ENCODE data around the gene TNFRSF13B. TPM values are rescaled to one million over a fixed set of nuclear protein-coding genes. Genes with fewer than 3 reads are reported as not detected.
"Not testable (repeated sequence)": the region's sequence is repeated elsewhere in the genome, so short reads cannot be mapped to it uniquely, and the experiment has no call there.

The TNFRSF13B gene
- total RNA-seq, 1 experiment from 2014 or later, result not detected

DNA sequence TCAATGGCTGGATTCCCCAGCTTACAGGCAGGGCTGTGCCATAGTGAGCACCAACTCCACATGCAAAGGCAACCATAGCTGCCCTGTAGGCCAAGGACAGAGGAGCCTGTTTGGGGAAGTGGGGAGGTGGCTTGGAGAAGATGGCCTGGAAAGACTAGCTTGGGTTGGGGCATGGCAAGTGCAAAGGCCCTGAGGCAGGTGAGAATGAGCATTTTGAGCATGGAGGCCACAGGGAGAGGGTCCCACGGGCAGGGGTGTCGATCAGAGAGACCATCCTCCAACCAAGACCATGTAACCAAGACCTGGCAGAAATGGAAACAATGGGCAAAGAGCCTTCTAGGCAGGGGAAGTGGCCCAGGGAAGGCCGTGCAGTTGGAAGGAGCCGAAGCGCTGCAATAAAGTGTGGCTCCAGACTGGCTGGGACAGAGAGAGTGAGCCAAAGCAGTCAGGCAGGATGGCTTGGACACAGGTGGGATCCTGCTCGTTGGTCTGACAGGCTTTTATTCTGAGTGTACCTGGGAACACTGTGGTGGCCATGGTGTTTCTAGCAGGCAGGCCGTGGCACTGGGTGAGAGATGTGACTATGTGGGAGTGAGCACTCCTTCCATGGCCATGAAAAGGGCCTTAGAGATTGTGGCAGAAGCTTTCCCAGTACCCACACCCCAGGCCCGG lies 45.6 kb upstream of the TNFRSF13B start:
- no peaks in the 10 kb centered on the region for H3F3A ChIP-seq (ENCODE audit: low read length, unreplicated experiment)
- DNase-seq (no peak), ATAC-seq (no peak)
- H2AFZ ChIP-seq (ENCODE audit: low read length), result no peak overlapping the region
- intact Hi-C loops (cut with micrococcal nuclease), result no loop called here
- no peaks in the 10 kb centered on the region for H4K20me1 ChIP-seq (ENCODE audit: low read length)
- H3K36me3 ChIP-seq (ENCODE audit: low read depth, low read length), result no peaks in the 10 kb centered on the region
- no peak overlapping the region for H3K4me3 ChIP-seq (ENCODE audit: low read length)
- H3K4me2 ChIP-seq (ENCODE audit: low read length), result no peak overlapping the region
- H3K27me3 ChIP-seq (ENCODE audit: low read length), result no peaks in the 10 kb centered on the region
- H3K79me2 ChIP-seq (ENCODE audit: low read length), result peaks cover 48% of the 10 kb centered on the region
- no peak for TF ChIP-seq EZH2 (IDR thresholded peaks at IDR 0.05; ENCODE audit: low read length, unreplicated experiment)
- no peak for TF ChIP-seq EZH2phosphoT487 (IDR thresholded peaks at IDR 0.05; ENCODE audit: borderline replicate concordance, low read length)
- TF ChIP-seq, protein P1, sequence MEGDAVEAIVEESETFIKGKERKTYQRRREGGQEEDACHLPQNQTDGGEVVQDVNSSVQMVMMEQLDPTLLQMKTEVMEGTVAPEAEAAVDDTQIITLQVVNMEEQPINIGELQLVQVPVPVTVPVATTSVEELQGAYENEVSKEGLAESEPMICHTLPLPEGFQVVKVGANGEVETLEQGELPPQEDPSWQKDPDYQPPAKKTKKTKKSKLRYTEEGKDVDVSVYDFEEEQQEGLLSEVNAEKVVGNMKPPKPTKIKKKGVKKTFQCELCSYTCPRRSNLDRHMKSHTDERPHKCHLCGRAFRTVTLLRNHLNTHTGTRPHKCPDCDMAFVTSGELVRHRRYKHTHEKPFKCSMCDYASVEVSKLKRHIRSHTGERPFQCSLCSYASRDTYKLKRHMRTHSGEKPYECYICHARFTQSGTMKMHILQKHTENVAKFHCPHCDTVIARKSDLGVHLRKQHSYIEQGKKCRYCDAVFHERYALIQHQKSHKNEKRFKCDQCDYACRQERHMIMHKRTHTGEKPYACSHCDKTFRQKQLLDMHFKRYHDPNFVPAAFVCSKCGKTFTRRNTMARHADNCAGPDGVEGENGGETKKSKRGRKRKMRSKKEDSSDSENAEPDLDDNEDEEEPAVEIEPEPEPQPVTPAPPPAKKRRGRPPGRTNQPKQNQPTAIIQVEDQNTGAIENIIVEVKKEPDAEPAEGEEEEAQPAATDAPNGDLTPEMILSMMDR (conservative IDR thresholded peaks at IDR 0.05; ENCODE audit: low read depth, low read length), result no peak
- peaks cover 56% of the 10 kb centered on the region for H3K4me1 ChIP-seq (ENCODE audit: insufficient read depth, low read length)
- BruUV-seq (replicated peaks), result no TSS peak
- ChIA-PET POLR2A (ENCODE audit: unreplicated experiment) (no interaction called here), CTCF (no interaction called here)
- H3K9ac ChIP-seq (ENCODE audit: low read length), result peak overlapping the region; percentile 69; the same call in 1 of the 2 replicates
- H3K27ac ChIP-seq (ENCODE audit: low read length), result peak overlapping the region; percentile 96
- no peaks in the 10 kb centered on the region for H3K9me2 ChIP-seq (replicated peaks; ENCODE audit: low read length)
- H3K9me3 ChIP-seq (ENCODE audit: low read length), result no peaks in the 10 kb centered on the region

DNA sequence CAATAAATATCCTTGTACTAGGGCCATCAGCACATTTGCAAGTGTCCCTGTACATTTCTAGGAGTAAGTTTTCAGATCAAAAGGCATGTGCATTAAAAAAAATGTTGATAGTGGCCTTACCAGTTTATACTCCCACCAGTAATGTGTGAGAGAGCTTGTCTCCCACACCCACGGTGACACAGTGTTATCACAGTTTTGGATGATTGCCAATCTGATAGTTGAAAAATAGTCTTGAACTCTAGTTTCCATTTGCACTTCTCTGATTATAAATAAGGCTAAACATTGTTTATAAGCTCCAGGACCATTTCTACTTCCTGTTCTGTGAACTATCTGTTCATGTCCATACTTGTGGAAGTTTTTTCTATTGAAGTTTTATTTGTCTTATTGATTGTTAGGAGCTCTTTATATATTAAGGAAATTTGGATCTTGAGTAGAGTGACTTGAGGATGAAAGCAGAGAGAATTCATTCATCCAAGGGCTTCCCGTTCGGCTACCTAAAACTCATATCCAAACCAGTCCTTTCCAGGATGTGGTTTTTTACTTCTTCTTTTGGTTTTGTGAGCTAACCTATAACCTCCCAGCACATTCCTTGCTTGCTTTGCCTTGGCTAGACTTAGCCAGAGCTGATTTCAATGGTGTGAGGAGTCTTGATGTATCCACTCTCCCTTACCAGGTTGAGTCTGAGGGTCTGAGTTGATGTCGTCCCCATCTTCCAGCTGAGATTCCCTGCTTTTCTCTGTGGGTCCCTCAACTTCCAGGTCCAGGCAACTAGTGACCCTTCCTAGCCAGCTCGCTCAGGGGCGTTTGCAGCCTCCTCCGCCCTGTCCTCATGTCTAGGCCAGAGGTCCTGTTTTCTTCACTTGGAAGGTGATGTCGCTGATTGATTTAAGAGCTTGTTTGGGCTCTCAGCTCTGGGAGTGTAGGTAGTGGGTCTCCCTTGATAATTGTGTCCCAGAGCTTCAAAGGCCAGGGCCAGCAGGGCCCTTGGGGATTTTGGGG lies 44.6 kb upstream of the TNFRSF13B start:
- BruUV-seq (replicated peaks); ATAC-seq; CTCF ChIA-PET; H3K9me3 ChIP-seq (ENCODE audit: low read length); H2AFZ ChIP-seq (ENCODE audit: low read length); H4K20me1 ChIP-seq (ENCODE audit: low read length); H3K4me3 ChIP-seq (ENCODE audit: low read length); H3K27me3 ChIP-seq (ENCODE audit: low read length); H3K36me3 ChIP-seq (ENCODE audit: low read depth, low read length); H3F3A ChIP-seq (ENCODE audit: low read length, unreplicated experiment); H3K9me2 ChIP-seq (replicated peaks; ENCODE audit: low read length); H3K4me2 ChIP-seq (ENCODE audit: low read length); intact Hi-C loops (cut with micrococcal nuclease): not testable (repeated sequence)
- Histone ChIP-seq H3K9ac (ENCODE audit: low read length) (peak overlapping the region; percentile 88; the same call in 1 of the 2 replicates), H3K27ac (ENCODE audit: low read length) (peak overlapping the region; percentile 96), H3K4me1 (ENCODE audit: insufficient read depth, low read length) (peaks cover 61% of the 10 kb centered on the region), H3K79me2 (ENCODE audit: low read length) (peaks cover 48% of the 10 kb centered on the region)
- POLR2A ChIA-PET (ENCODE audit: unreplicated experiment), result interaction anchor here (0.6 to 1.2 kb wide), 2 partner anchors 12 to 29 kb away, joined by 7 to 10 read pairs; no protein-coding TSS in a partner anchor
- DNase-seq, result peak; percentile 56

DNA sequence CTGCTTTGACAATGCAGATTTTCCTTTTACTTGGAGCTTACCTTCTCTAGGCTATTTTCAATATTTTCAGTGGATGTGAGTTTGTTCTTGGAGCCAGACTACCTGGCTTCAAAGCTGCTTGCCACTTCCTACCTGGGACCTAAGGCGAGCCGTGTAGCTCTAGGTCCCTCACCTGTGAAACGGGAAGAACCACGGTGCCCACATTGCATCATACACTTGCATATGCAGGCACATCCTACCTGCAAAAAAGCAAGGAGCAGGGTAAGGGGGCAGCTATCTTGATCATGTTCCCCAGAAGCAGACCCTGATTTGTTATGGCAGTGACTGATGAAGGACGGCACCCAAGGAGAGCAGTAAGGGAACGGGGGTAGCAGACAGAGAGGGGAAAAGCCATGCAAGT lies 43.3 kb upstream of the TNFRSF13B start:
- BruUV-seq (replicated peaks), result TSS peak; percentile 42
- peak overlapping the region; percentile 61 for H3K4me2 ChIP-seq (ENCODE audit: low read length)
- H3F3A ChIP-seq (ENCODE audit: low read length, unreplicated experiment), result no peaks in the 10 kb centered on the region
- no peak overlapping the region for H2AFZ ChIP-seq (ENCODE audit: low read length)
- intact Hi-C loops (cut with micrococcal nuclease), result no loop called here
- no peaks in the 10 kb centered on the region for H4K20me1 ChIP-seq (ENCODE audit: low read length)
- H3K9ac ChIP-seq (ENCODE audit: low read length), result peak overlapping the region; percentile 88
- no peak for ATAC-seq
- ChIA-PET CTCF (no interaction called here), POLR2A (ENCODE audit: unreplicated experiment) (interaction anchor here (0.7 to 0.8 kb wide), 2 partner anchors 13 to 42 kb away, joined by 3 read pairs; no protein-coding TSS in a partner anchor)
- peak; percentile 35 for DNase-seq
- no peaks in the 10 kb centered on the region for H3K36me3 ChIP-seq (ENCODE audit: low read depth, low read length)
- no peaks in the 10 kb centered on the region for H3K9me3 ChIP-seq (ENCODE audit: low read length)
- H3K4me3 ChIP-seq (ENCODE audit: low read length), result peak overlapping the region; percentile 10; the same call in 1 of the 2 replicates
- no peaks in the 10 kb centered on the region for H3K9me2 ChIP-seq (replicated peaks; ENCODE audit: low read length)
- peak overlapping the region; percentile 96 for H3K27ac ChIP-seq (ENCODE audit: low read length)
- H3K79me2 ChIP-seq (ENCODE audit: low read length), result peaks cover 48% of the 10 kb centered on the region
- H3K4me1 ChIP-seq (ENCODE audit: insufficient read depth, low read length), result peaks cover 67% of the 10 kb centered on the region
- H3K27me3 ChIP-seq (ENCODE audit: low read length), result no peaks in the 10 kb centered on the region
- TF ChIP-seq, protein P1 (conservative IDR thresholded peaks at IDR 0.05; ENCODE audit: low read depth, low read length), result no peak
- TF ChIP-seq EZH2phosphoT487 (IDR thresholded peaks at IDR 0.05; ENCODE audit: borderline replicate concordance, low read length) (no peak), EZH2 (IDR thresholded peaks at IDR 0.05; ENCODE audit: low read length, unreplicated experiment) (no peak)

DNA sequence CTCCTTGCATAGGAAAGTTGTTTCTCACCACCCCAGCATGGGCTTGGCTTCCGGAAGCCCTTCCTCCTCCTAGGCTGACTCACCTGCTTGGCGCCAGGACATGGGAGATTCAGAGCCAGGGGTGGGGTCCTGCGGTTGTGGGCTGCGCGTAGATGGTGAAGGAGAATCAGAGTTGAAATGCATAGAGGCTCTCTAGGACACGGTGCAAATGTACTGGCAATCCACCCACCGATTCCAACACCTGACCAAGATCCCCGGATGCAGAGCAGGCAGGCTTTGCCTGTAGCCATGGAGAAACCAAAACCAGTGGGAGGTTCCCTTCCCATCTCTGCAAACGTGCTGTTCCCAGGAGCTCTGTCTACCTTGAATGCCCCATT lies 42.8 kb upstream of the TNFRSF13B start:
- POLR2A ChIA-PET (ENCODE audit: unreplicated experiment), result interaction anchor here (0.7 to 0.8 kb wide), 2 partner anchors 13 to 41 kb away, joined by 3 read pairs; no protein-coding TSS in a partner anchor
- Histone ChIP-seq H3K4me1 (ENCODE audit: insufficient read depth, low read length) (peaks cover 70% of the 10 kb centered on the region), H3K9ac (ENCODE audit: low read length) (peak overlapping the region; percentile 88), H3K27ac (ENCODE audit: low read length) (peak overlapping the region; percentile 96), H3K4me2 (ENCODE audit: low read length) (peak overlapping the region; percentile 63), H3K79me2 (ENCODE audit: low read length) (peaks cover 48% of the 10 kb centered on the region)
- H4K20me1 ChIP-seq (ENCODE audit: low read length); intact Hi-C loops (cut with micrococcal nuclease); H3K9me3 ChIP-seq (ENCODE audit: low read length); BruUV-seq (replicated peaks); H2AFZ ChIP-seq (ENCODE audit: low read length); H3K9me2 ChIP-seq (replicated peaks; ENCODE audit: low read length); CTCF ChIA-PET; H3K4me3 ChIP-seq (ENCODE audit: low read length); H3K27me3 ChIP-seq (ENCODE audit: low read length); H3K36me3 ChIP-seq (ENCODE audit: low read depth, low read length); H3F3A ChIP-seq (ENCODE audit: low read length, unreplicated experiment): not testable (repeated sequence)
- ATAC-seq (peak; percentile 36), DNase-seq (peak; percentile 99)
